ENCODE data around the gene ASB10. TPM values are rescaled to one million over a fixed set of nuclear protein-coding genes. Genes with fewer than 3 reads are reported as not detected.

The ASB10 gene
- total RNA-seq, 1 experiment from 2014 or later = not detected

Other genes with a start within 250 kb of the ASB10 start
- gene KCNH2, start 208.9 kb downstream of the ASB10 start, total RNA-seq (2014; rRNA removed; shearing (Covaris generic)) = 0.34 and 0.47 TPM in 2 replicates
- 71.5 and 94.6 TPM in 2 replicates for gene NOS3, start 196.2 kb downstream of the ASB10 start, total RNA-seq (2014; rRNA removed; shearing (Covaris generic))
- not detected in 2 replicates for gene ATG9B, start 162.8 kb downstream of the ASB10 start, total RNA-seq (2014; rRNA removed; shearing (Covaris generic))
- 29.4 and 37.0 TPM in 2 replicates for gene ABCB8, start 158.8 kb downstream of the ASB10 start, total RNA-seq (2014; rRNA removed; shearing (Covaris generic))
- gene ASIC3, start 138.7 kb downstream of the ASB10 start, total RNA-seq (2014; rRNA removed; shearing (Covaris generic)) = 0.45 TPM in 1 of 2 replicates, not detected in the other
- gene CDK5, start 129.4 kb downstream of the ASB10 start, total RNA-seq (2014; rRNA removed; shearing (Covaris generic)) = 67.8 and 70.2 TPM in 2 replicates
- 121 and 146 TPM in 2 replicates for gene SLC4A2, start 127.7 kb downstream of the ASB10 start, total RNA-seq (2014; rRNA removed; shearing (Covaris generic))
- 86.5 and 100 TPM in 2 replicates for gene FASTK, start 106.4 kb downstream of the ASB10 start, total RNA-seq (2014; rRNA removed; shearing (Covaris generic))
- gene TMUB1, start 103.8 kb downstream of the ASB10 start, total RNA-seq (2014; rRNA removed; shearing (Covaris generic)) = 66.3 and 85.1 TPM in 2 replicates
- gene AGAP3, start 100.8 kb downstream of the ASB10 start, total RNA-seq (2014; rRNA removed; shearing (Covaris generic)) = 36.4 and 45.3 TPM in 2 replicates
- not detected in 2 replicates for gene GBX1, start 19.6 kb downstream of the ASB10 start, total RNA-seq (2014; rRNA removed; shearing (Covaris generic))
- gene H2BK1, start 23.2 kb upstream of the ASB10 start, total RNA-seq (2014; rRNA removed; shearing (Covaris generic)) = not detected in 2 replicates
- 83.9 and 89.1 TPM in 2 replicates for gene ABCF2, start 40.0 kb upstream of the ASB10 start, total RNA-seq (2014; rRNA removed; shearing (Covaris generic))
- 40.0 and 46.1 TPM in 2 replicates for gene CHPF2, start 45.2 kb upstream of the ASB10 start, total RNA-seq (2014; rRNA removed; shearing (Covaris generic))
- 9.5 and 11.8 TPM in 2 replicates for gene SMARCD3, start 61.4 kb upstream of the ASB10 start, total RNA-seq (2014; rRNA removed; shearing (Covaris generic))
- 57.7 and 59.7 TPM in 2 replicates for gene NUB1, start 154.6 kb upstream of the ASB10 start, total RNA-seq (2014; rRNA removed; shearing (Covaris generic))
- gene WDR86, start 222.8 kb upstream of the ASB10 start, total RNA-seq (2014; rRNA removed; shearing (Covaris generic)) = not detected in 2 replicates

All from HT1080 (cell line).